ENCODE measurements around the gene BPTF.
"Not testable (repeated sequence)": the region's sequence is repeated elsewhere in the genome, so short reads cannot be mapped to it uniquely, and the experiment has no call there.

Gene BPTF

GRCh38 chr17:67834634-67835033 lies 9.3 kb downstream of the BPTF start:
- DNase-seq, result no peak

- DNase-seq, result no peak
Observed at GRCh38 chr17:67836205-67836987, 11.1 kb downstream of the BPTF start.

- DNase-seq, result no peak
Observed at GRCh38 chr17:67837965-67838364, 12.7 kb downstream of the BPTF start.

GRCh38 chr17:67838538-67838937 lies 13.2 kb downstream of the BPTF start:
- DNase-seq, result no peak

GRCh38 chr17:67841992-67842391 lies 16.7 kb downstream of the BPTF start:
- no peak for DNase-seq

GRCh38 chr17:67842648-67843047 lies 17.3 kb downstream of the BPTF start:
- DNase-seq, result no peak

GRCh38 chr17:67845374-67845773 lies 20.1 kb downstream of the BPTF start:
- DNase-seq, result no peak

GRCh38 chr17:67848189-67848588 lies 22.9 kb downstream of the BPTF start:
- DNase-seq, result not testable (repeated sequence)

GRCh38 chr17:67848846-67849245 lies 23.5 kb downstream of the BPTF start:
- DNase-seq, result not testable (repeated sequence)

- no peak for DNase-seq
Observed at GRCh38 chr17:67850991-67851631, 25.8 kb downstream of the BPTF start.

- no peak for DNase-seq
Observed at GRCh38 chr17:67853703-67854102, 28.4 kb downstream of the BPTF start.

- DNase-seq, result no peak
Observed at GRCh38 chr17:67854378-67854777, 29.1 kb downstream of the BPTF start.

GRCh38 chr17:67855504-67856324 lies 30.4 kb downstream of the BPTF start:
- DNase-seq, result no peak

- not testable (repeated sequence) for DNase-seq
Observed at GRCh38 chr17:67856402-67856801, 31.1 kb downstream of the BPTF start.

- DNase-seq, result no peak
Observed at GRCh38 chr17:67862614-67863217, 37.4 kb downstream of the BPTF start.

GRCh38 chr17:67863624-67864247 lies 38.4 kb downstream of the BPTF start:
- DNase-seq, result no peak

- DNase-seq, result no peak
Observed at GRCh38 chr17:67865438-67865837, 40.1 kb downstream of the BPTF start.

GRCh38 chr17:67867591-67867990 lies 42.3 kb downstream of the BPTF start:
- no peak for DNase-seq

GRCh38 chr17:67868176-67868575 lies 42.9 kb downstream of the BPTF start:
- DNase-seq, result no peak

- DNase-seq, result no peak
Observed at GRCh38 chr17:67879662-67880061, 54.4 kb downstream of the BPTF start.

- no peak for DNase-seq
Observed at GRCh38 chr17:67881083-67881482, 55.8 kb downstream of the BPTF start.
